ENCODE measurements around the gene STIP1. TPM values are rescaled to one million over a fixed set of nuclear protein-coding genes. Genes with fewer than 3 reads are reported as not detected.

The STIP1 gene
- total RNA-seq, 2 donors from 2014 or later = 230 to 257 TPM

GRCh38 chr11:64180891-64181290 lies 5.1 kb upstream of the STIP1 start:
- Histone ChIP-seq H3K9me3 (ENCODE audit: control insufficient read depth, low read length) (no peaks in the 10 kb centered on the region), H3K27ac (ENCODE audit: low read depth, low read length) (no peak overlapping the region), H3K9ac (ENCODE audit: extremely low read depth, low read length, poor library complexity, severe bottlenecking) (no peak overlapping the region), H3K27me3 (ENCODE audit: control insufficient read depth, insufficient read depth, low read length, poor library complexity, severe bottlenecking) (no peaks in the 10 kb centered on the region), H3K4me1 (ENCODE audit: control insufficient read depth, insufficient read depth, low read length) (peaks cover 6% of the 10 kb centered on the region), H3K36me3 (ENCODE audit: control insufficient read depth, insufficient read depth, low read length) (no peaks in the 10 kb centered on the region), H3K4me3 (ENCODE audit: low read length) (no peak overlapping the region)
- H3K4me3 Mint-ChIP-seq = no peak overlapping the region
- WGBS, 2 experiments (ENCODE audit: insufficient coverage in 1 of 2, insufficient read length in 1 of 2) = 89 to 92% methylated on average over 3 to 5 of the region's 5 CpGs
- no peak for TF ChIP-seq CTCF (conservative IDR thresholded peaks at IDR 0.05)
- no peaks in the 10 kb centered on the region for H3K9me3 Mint-ChIP-seq
- no peak overlapping the region for H3K27ac Mint-ChIP-seq
- peaks cover 10% of the 10 kb centered on the region for H3K4me1 Mint-ChIP-seq
- DNase-seq = no peak
- H3K36me3 Mint-ChIP-seq (ENCODE audit: low read depth) = peaks cover 9% of the 10 kb centered on the region
- H3K27me3 Mint-ChIP-seq (ENCODE audit: insufficient read depth) = no peaks in the 10 kb centered on the region

DNA sequence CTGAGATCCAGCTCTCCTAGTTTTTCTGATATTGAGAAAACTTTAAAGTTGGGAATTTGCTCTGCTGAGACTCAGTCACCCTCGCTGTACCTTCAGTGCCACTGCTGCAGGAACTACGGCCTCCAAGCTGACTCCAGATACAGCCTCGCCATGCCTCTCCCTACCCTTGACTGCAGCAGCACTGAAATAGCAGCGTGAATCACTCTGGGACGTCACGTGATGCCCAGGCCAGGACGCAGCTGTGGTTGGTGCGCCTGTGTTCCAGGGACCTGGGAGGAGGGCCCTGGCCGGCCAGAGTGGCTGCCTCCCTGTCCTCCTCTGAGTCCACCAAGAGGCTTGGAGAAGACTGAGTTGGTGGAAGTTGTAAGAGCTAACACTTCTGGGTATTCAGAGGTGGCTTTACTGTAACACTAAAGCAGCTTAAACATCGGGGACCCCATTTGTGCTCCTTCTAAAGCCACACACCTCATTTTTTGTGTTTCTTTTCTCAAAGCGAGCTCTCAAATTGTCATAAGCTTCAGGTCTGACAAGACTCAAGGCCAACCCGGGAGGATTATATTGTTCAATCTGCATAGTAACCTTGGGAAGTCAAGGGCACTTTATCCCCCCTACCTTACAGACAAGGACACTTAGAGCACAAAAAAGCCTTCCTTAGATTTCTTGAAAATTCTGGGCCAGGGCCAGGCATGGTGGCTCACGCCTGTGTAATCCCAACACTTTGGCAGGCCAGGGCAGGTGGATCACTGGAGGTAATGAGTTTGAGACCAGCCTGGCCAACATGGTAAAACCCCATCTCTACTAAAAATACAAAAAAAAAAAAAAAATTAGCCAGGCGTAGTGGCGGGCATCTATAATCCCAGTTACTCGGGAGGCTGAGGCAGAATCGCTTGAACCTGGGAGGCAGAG lies 4.2 kb upstream of the STIP1 start:
- Histone ChIP-seq H3K4me3 (ENCODE audit: low read length) (no peak overlapping the region), H3K9ac (ENCODE audit: extremely low read depth, low read length, poor library complexity, severe bottlenecking) (no peak overlapping the region), H3K27ac (ENCODE audit: low read depth, low read length) (peak overlapping the region; percentile 30), H3K27me3 (ENCODE audit: control insufficient read depth, insufficient read depth, low read length, poor library complexity, severe bottlenecking) (no peaks in the 10 kb centered on the region), H3K36me3 (ENCODE audit: control insufficient read depth, insufficient read depth, low read length) (no peaks in the 10 kb centered on the region), H3K9me3 (ENCODE audit: control insufficient read depth, low read length) (no peaks in the 10 kb centered on the region), H3K4me1 (ENCODE audit: control insufficient read depth, insufficient read depth, low read length) (peaks cover 6% of the 10 kb centered on the region)
- no peaks in the 10 kb centered on the region for H3K9me3 Mint-ChIP-seq
- H3K36me3 Mint-ChIP-seq (ENCODE audit: low read depth) = peaks cover 9% of the 10 kb centered on the region
- H3K27ac Mint-ChIP-seq = peak overlapping the region; percentile 72
- peaks cover 10% of the 10 kb centered on the region for H3K4me1 Mint-ChIP-seq
- DNase-seq = peak; percentile 93
- H3K27me3 Mint-ChIP-seq (ENCODE audit: insufficient read depth) = no peaks in the 10 kb centered on the region
- 61 to 84% methylated on average over 5 to 17 of the region's 17 CpGs for WGBS, 2 experiments (ENCODE audit: insufficient coverage in 1 of 2, insufficient read length in 1 of 2)
- TF ChIP-seq CTCF (conservative IDR thresholded peaks at IDR 0.05) = no peak
- H3K4me3 Mint-ChIP-seq = peak overlapping the region; percentile 22

DNA sequence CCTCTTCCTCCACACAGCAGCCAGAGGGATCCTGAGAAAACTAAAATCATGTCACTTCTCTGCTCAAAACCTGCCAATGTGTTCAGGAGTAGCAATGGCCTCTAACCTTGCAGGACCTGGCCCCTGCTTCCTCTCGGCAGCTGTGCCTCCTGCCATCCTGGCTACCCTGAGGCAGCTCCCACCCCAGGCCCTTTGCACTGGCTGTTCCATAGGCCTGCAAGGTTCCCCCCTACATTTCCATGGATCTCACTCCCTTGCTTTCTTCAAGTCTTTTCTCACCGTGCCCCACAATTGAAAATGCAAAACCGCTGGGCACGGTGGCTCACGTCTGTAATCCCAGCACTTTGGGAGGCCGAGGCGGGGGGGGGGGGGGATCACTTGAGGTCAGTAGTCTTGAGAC lies 2.1 kb upstream of the STIP1 start:
- no peak for TF ChIP-seq CTCF (conservative IDR thresholded peaks at IDR 0.05)
- Histone ChIP-seq H3K4me3 (ENCODE audit: low read length) (peak overlapping the region; percentile 92), H3K27me3 (ENCODE audit: control insufficient read depth, insufficient read depth, low read length, poor library complexity, severe bottlenecking) (no peaks in the 10 kb centered on the region), H3K4me1 (ENCODE audit: control insufficient read depth, insufficient read depth, low read length) (peaks cover 6% of the 10 kb centered on the region), H3K27ac (ENCODE audit: low read depth, low read length) (no peak overlapping the region), H3K9me3 (ENCODE audit: control insufficient read depth, low read length) (no peaks in the 10 kb centered on the region), H3K36me3 (ENCODE audit: control insufficient read depth, insufficient read depth, low read length) (peaks cover 9% of the 10 kb centered on the region), H3K9ac (ENCODE audit: extremely low read depth, low read length, poor library complexity, severe bottlenecking) (no peak overlapping the region)
- H3K36me3 Mint-ChIP-seq (ENCODE audit: low read depth) = peaks cover 8% of the 10 kb centered on the region
- 85 to 93% methylated on average over 7 of the region's 7 CpGs for WGBS, 2 experiments (ENCODE audit: insufficient coverage in 1 of 2, insufficient read length in 1 of 2)
- H3K27me3 Mint-ChIP-seq (ENCODE audit: insufficient read depth) = no peaks in the 10 kb centered on the region
- DNase-seq = no peak
- peaks cover 10% of the 10 kb centered on the region for H3K4me1 Mint-ChIP-seq
- no peak overlapping the region for H3K4me3 Mint-ChIP-seq
- no peak overlapping the region for H3K27ac Mint-ChIP-seq
- H3K9me3 Mint-ChIP-seq = no peaks in the 10 kb centered on the region

All from endodermal cell (in vitro differentiated cells).